Measurements from ENCODE around the gene SRD5A3.

DNA sequence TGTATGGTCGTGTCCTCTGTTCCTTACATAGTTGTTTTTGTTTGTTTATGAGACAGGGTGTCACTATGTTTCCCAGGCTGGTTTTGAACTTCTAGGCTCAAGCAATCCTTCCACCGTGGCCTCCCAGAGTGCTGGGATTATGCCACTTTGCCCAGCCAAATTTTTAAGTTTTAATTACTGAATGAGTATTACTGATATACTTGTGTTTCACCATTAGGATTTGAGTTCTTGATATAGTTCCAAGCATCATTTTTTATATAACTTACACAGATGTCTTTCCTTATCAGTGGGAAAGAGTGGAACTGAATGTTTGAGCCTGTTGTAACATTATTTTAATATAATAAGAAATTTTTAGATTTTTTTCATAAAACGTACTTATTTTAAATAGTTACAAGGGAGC lies 70.1 kb downstream of the SRD5A3 start:
- TF ChIP-seq, protein P1, sequence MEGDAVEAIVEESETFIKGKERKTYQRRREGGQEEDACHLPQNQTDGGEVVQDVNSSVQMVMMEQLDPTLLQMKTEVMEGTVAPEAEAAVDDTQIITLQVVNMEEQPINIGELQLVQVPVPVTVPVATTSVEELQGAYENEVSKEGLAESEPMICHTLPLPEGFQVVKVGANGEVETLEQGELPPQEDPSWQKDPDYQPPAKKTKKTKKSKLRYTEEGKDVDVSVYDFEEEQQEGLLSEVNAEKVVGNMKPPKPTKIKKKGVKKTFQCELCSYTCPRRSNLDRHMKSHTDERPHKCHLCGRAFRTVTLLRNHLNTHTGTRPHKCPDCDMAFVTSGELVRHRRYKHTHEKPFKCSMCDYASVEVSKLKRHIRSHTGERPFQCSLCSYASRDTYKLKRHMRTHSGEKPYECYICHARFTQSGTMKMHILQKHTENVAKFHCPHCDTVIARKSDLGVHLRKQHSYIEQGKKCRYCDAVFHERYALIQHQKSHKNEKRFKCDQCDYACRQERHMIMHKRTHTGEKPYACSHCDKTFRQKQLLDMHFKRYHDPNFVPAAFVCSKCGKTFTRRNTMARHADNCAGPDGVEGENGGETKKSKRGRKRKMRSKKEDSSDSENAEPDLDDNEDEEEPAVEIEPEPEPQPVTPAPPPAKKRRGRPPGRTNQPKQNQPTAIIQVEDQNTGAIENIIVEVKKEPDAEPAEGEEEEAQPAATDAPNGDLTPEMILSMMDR (IDR thresholded peaks at IDR 0.05; ENCODE audit: insufficient read depth, low read depth, low read length): no peak
- TF ChIP-seq EZH2 (IDR thresholded peaks at IDR 0.05; ENCODE audit: insufficient read depth, low read length): no peak
